A549 (cell line): ENCODE data around the gene KLHL22. TPM values are rescaled to one million over a fixed set of nuclear protein-coding genes. Genes with fewer than 3 reads are reported as not detected.

ENCODE experiments used
- ATAC-seq, 2 experiments: fragments of 200-7000 bp in 1 of 2; fragments of >200 bp in 1 of 2; cut with Nextera tagmentation in 1 of 2; cut with Tn5 transposase in 1 of 2; 3 replicates each; pipeline versions ENCODE4 v1.8.0 to v1.9.1; 2018 to 2020; ENCODE audit warnings: mild to moderate bottlenecking in 1 of 2, moderate library complexity in 1 of 2
- CTCF ChIA-PET: fragments of 300-600 bp; sonication (Branson Sonifier 250); formaldehyde crosslinking; extraction: SDS; loops from one replicate; lab custom pipeline; 2021; ENCODE audit warnings: antibody characterized with exemption, inconsistent platforms; lab: Yijun Ruan, JAX
- POLR2A ChIA-PET: fragments of 350-600 bp; formaldehyde crosslinking; extraction: SDS; loops from one replicate; lab custom pipeline; 2021; ENCODE audit warnings: antibody characterized with exemption, inconsistent platforms; lab: Yijun Ruan, JAX
- DNase-seq, 2 experiments: peaks; one replicate each; pipeline versions ENCODE4 v3.0.0 to v3.0.0-alpha.2; 2011 to 2016; ENCODE audit warnings: low read depth in 1 of 2, low spot score in 1 of 2
- FAIRE-seq: peaks from 2 replicates; lab custom pipeline; 2011; peaks lifted over from hg19 to GRCh38; lab: Jason Lieb, UNC
- H3K27ac ChIP-seq, 2 experiments: fragments of >200 bp; sonication (Bioruptor Twin); formaldehyde crosslinking; 3 replicates each; pipeline ENCODE4 v1.5.1; 2016 to 2017
- H3K4me1 ChIP-seq: fragments of >200 bp; sonication (Bioruptor Twin); formaldehyde crosslinking; 3 replicates; pipeline ENCODE4 v1.6.1; 2016
- H3K4me2 ChIP-seq: fragments of >200 bp; sonication (Bioruptor Twin); formaldehyde crosslinking; 3 replicates; pipeline ENCODE4 v1.6.1; 2016
- H3K4me3 ChIP-seq: fragments of >200 bp; sonication (Bioruptor Twin); formaldehyde crosslinking; 3 replicates; pipeline ENCODE4 v1.5.1; 2016
- H3K9me3 ChIP-seq: fragments of >200 bp; sonication (Bioruptor Twin); formaldehyde crosslinking; 3 replicates; pipeline ENCODE4 v1.6.1; 2016
- BHLHE40 ChIP-seq: IDR thresholded peaks from 2 replicates; pipeline ENCODE4 v1.6.1; 2012; ENCODE audit warnings: low read depth, low read length, inconsistent platforms
- CBX2 ChIP-seq: fragments of 200-600 bp; sonication (generic); IDR thresholded peaks from 2 replicates; pipeline ENCODE4 v1.6.1; 2016; ENCODE audit warnings: low read depth, mild to moderate bottlenecking, borderline replicate concordance
- CBX8 ChIP-seq: fragments of 200-600 bp; sonication (generic); IDR thresholded peaks from 2 replicates; pipeline ENCODE4 v1.6.1; 2016
- EHF ChIP-seq: fragments of 250-450 bp; sonication (Bioruptor Pico); IDR thresholded peaks from 2 replicates; pipeline ENCODE4 v1.5.0; 2020; ENCODE audit warnings: mild to moderate bottlenecking
- EHMT2 ChIP-seq: fragments of 200-600 bp; sonication (generic); IDR thresholded peaks from 2 replicates; pipeline ENCODE4 v1.6.1; 2016; ENCODE audit warnings: antibody characterized with exemption, low read depth, mild to moderate bottlenecking, moderate library complexity
- ESRRA ChIP-seq: fragments of 150-350 bp; IDR thresholded peaks from 2 replicates; pipeline ENCODE4 v1.6.1; 2014; ENCODE audit warnings: mild to moderate bottlenecking, low read length, borderline replicate concordance
- FOSB ChIP-seq: fragments of 250-450 bp; sonication (Bioruptor Pico); IDR thresholded peaks from 2 replicates; pipeline ENCODE4 v1.5.0; 2020; ENCODE audit warnings: mild to moderate bottlenecking, moderate library complexity
- GATA3 ChIP-seq: IDR thresholded peaks from 2 replicates; pipeline ENCODE4 v1.6.1; 2012; ENCODE audit warnings: borderline replicate concordance
- HDAC2 ChIP-seq: fragments of 200-600 bp; sonication (generic); IDR thresholded peaks from 2 replicates; pipeline ENCODE4 v1.6.1; 2016
- HOXA7 ChIP-seq: fragments of 250-450 bp; sonication (Bioruptor Pico); IDR thresholded peaks from 2 replicates; pipeline ENCODE4 v1.5.0; 2020; ENCODE audit warnings: mild to moderate bottlenecking, moderate library complexity
- HOXB13 ChIP-seq: fragments of 250-450 bp; sonication (Bioruptor Pico); IDR thresholded peaks from 2 replicates; pipeline ENCODE4 v1.5.0; 2020; ENCODE audit warnings: low read depth, mild to moderate bottlenecking, moderate library complexity
- HOXB5 ChIP-seq: fragments of 250-450 bp; sonication (Bioruptor Pico); IDR thresholded peaks from 2 replicates; pipeline ENCODE4 v1.5.0; 2020; ENCODE audit warnings: mild to moderate bottlenecking, moderate library complexity
- JUN ChIP-seq, 2 experiments: fragments of >200 bp; sonication (Bioruptor Twin); formaldehyde crosslinking; IDR thresholded peaks; 2 replicates in 1 of 2; 3 replicates in 1 of 2; pipeline ENCODE4 v1.6.1; 2016 to 2017
- JUNB ChIP-seq: fragments of >200 bp; sonication (Bioruptor Twin); formaldehyde crosslinking; IDR thresholded peaks from 2 replicates; pipeline ENCODE4 v1.6.1; 2016
- KDM5A ChIP-seq: fragments of 200-600 bp; sonication (generic); IDR thresholded peaks from 2 replicates; pipeline ENCODE4 v1.6.1; 2016; ENCODE audit warnings: antibody characterized with exemption, mild to moderate bottlenecking
- MAFK ChIP-seq: fragments of 450-650 bp; IDR thresholded peaks from 2 replicates; pipeline ENCODE4 v1.6.1; 2014; ENCODE audit not compliant: partially characterized antibody
- MAZ ChIP-seq: fragments of 150-350 bp; IDR thresholded peaks from 2 replicates; pipeline ENCODE4 v1.6.1; 2014; ENCODE audit warnings: antibody characterized with exemption, low read depth, low read length, borderline replicate concordance
- MYC ChIP-seq: IDR thresholded peaks from 2 replicates; pipeline ENCODE4 v1.6.1; 2012; ENCODE audit warnings: mild to moderate bottlenecking, inconsistent platforms, low read length, improper control_type of control experiment, borderline replicate concordance
- NFE2L2 ChIP-seq: fragments of 150-350 bp; conservative IDR thresholded peaks from 2 replicates; pipeline ENCODE4 v1.6.1; 2014; ENCODE audit warnings: low read length
- RAD21 ChIP-seq, 2 experiments: fragments of >200 bp in 1 of 2; sonication (Bioruptor Twin) in 1 of 2; formaldehyde crosslinking in 1 of 2; IDR thresholded peaks in 1 of 2; conservative IDR thresholded peaks in 1 of 2; 2 replicates in 1 of 2; 3 replicates in 1 of 2; pipeline ENCODE4 v1.6.1; 2012 to 2018; ENCODE audit warnings: inconsistent platforms in 1 of 2
- RCOR1 ChIP-seq: fragments of 150-350 bp; IDR thresholded peaks from 2 replicates; pipeline ENCODE4 v1.6.1; 2014; ENCODE audit warnings: antibody characterized with exemption, low read length, low read depth
- RFX5 ChIP-seq: fragments of 450-650 bp; IDR thresholded peaks from 2 replicates; pipeline ENCODE4 v1.7.1; 2014; ENCODE audit warnings: antibody characterized with exemption, mild to moderate bottlenecking, moderate library complexity
- RNF2 ChIP-seq: fragments of 200-600 bp; sonication (generic); IDR thresholded peaks from 2 replicates; pipeline ENCODE4 v1.6.1; 2016; ENCODE audit warnings: low read depth, mild to moderate bottlenecking, antibody characterized with exemption, moderate library complexity, borderline replicate concordance
- TFCP2L1 ChIP-seq: fragments of 250-450 bp; sonication (Bioruptor Pico); IDR thresholded peaks from 2 replicates; pipeline ENCODE4 v1.5.0; 2021; ENCODE audit warnings: mild to moderate bottlenecking
- ZNF302 ChIP-seq: fragments of 250-450 bp; sonication (Bioruptor Pico); IDR thresholded peaks from 2 replicates; pipeline ENCODE4 v1.9.0; 2021; ENCODE audit warnings: inconsistent platforms, mild to moderate bottlenecking, moderate library complexity
- ZSCAN20 ChIP-seq: fragments of 250-450 bp; sonication (Bioruptor Pico); IDR thresholded peaks from 2 replicates; pipeline ENCODE4 v1.8.0; 2022; ENCODE audit warnings: mild to moderate bottlenecking, moderate library complexity
- WGBS: methylation state at CpG from one replicate; pipeline ENCODE4 v1.1.6; 2017; ENCODE audit errors: missing lambda C conversion rate; 5-methylcytosine and 5-hydroxymethylcytosine counted together
- polyA plus RNA-seq, 4 experiments: library from polyadenylated mRNA; depleted of rRNA in 3 of 4; stranded (reverse); fragments of >200 nt; fragmentation: RNase III in 1 of 4; extraction: RNeasy Plus Mini Kit Qiagen cat#74134 plus additional on column Dnase treatment in 1 of 4; gene quantifications; 2 replicates in 3 of 4; 3 replicates in 1 of 4; pipeline ENCODE4 v1.2.3, GENCODE V29; 2011 to 2017
- TF ChIP-seq, protein P1 (sequence below): fragments of >200 bp; sonication (Bioruptor Twin); formaldehyde crosslinking; IDR thresholded peaks from 3 replicates; pipeline ENCODE4 v1.5.1; 2016
- TF ChIP-seq, protein P2 (sequence below): fragments of 150-350 bp; IDR thresholded peaks from 2 replicates; pipeline ENCODE4 v1.6.1; 2014; ENCODE audit warnings: low read depth, mild to moderate bottlenecking, low read length
- TF ChIP-seq, protein P3 (sequence below): IDR thresholded peaks from 2 replicates; pipeline ENCODE4 v1.6.1; 2012

Gene KLHL22
- polyA plus RNA-seq, 2 of the 4 experiments (the other 2 are of a cell fraction) = 11.7 TPM

GRCh38 chr22:20438427-20438677 is 57.2 kb downstream of the KLHL22 start:
- H3K9me3 ChIP-seq = no peaks in the 10 kb centered on the region
- DNase-seq (no peak), ATAC-seq (no peak), FAIRE-seq (no peak)
- POLR2A ChIA-PET = no interaction called here
- no peak overlapping the region for H3K4me2 ChIP-seq
- TF ChIP-seq RNF2 (no peak), BHLHE40 (no peak), GATA3 (no peak), JUN (IDR thresholded peaks at IDR 0.05) (no peak), ZSCAN20 (CRISPR knock-in tag) (no peak), HOXB13 (CRISPR knock-in tag) (no peak), EHMT2 (no peak)
- WGBS = 86% methylated on average over 5 of the region's 6 CpGs
- H3K4me1 ChIP-seq = no peaks in the 10 kb centered on the region
- CTCF ChIA-PET = no interaction called here
- H3K4me3 ChIP-seq = no peak overlapping the region
- H3K27ac ChIP-seq = no peak overlapping the region

GRCh38 chr22:20437613-20438426 is 57.8 kb downstream of the KLHL22 start, which contains the start of gene SCARF2:
Gene SCARF2, minus strand, starts transcription at chr22:20437825. Its CDS starts 71 bp downstream, at chr22:20437754.
- FAIRE-seq (no peak), ATAC-seq (no peak), DNase-seq (no peak)
- no peak for TF ChIP-seq KDM5A
- TF ChIP-seq RAD21 (conservative IDR thresholded peaks at IDR 0.05 in 1 of 2, IDR thresholded peaks at IDR 0.05 in 1 of 2) = no peak
- TF ChIP-seq MAZ = no peak
- no peak for TF ChIP-seq CBX8
- no peak for TF ChIP-seq ZNF302 (CRISPR knock-in tag)
- no peak for TF ChIP-seq HOXB5
- no peak for TF ChIP-seq GATA3
- TF ChIP-seq, protein P1, sequence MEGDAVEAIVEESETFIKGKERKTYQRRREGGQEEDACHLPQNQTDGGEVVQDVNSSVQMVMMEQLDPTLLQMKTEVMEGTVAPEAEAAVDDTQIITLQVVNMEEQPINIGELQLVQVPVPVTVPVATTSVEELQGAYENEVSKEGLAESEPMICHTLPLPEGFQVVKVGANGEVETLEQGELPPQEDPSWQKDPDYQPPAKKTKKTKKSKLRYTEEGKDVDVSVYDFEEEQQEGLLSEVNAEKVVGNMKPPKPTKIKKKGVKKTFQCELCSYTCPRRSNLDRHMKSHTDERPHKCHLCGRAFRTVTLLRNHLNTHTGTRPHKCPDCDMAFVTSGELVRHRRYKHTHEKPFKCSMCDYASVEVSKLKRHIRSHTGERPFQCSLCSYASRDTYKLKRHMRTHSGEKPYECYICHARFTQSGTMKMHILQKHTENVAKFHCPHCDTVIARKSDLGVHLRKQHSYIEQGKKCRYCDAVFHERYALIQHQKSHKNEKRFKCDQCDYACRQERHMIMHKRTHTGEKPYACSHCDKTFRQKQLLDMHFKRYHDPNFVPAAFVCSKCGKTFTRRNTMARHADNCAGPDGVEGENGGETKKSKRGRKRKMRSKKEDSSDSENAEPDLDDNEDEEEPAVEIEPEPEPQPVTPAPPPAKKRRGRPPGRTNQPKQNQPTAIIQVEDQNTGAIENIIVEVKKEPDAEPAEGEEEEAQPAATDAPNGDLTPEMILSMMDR = no peak
- no peak for TF ChIP-seq HDAC2
- TF ChIP-seq RFX5 = no peak
- no peak for TF ChIP-seq ESRRA
- TF ChIP-seq HOXA7 (CRISPR knock-in tag) = no peak
- TF ChIP-seq, protein P2, sequence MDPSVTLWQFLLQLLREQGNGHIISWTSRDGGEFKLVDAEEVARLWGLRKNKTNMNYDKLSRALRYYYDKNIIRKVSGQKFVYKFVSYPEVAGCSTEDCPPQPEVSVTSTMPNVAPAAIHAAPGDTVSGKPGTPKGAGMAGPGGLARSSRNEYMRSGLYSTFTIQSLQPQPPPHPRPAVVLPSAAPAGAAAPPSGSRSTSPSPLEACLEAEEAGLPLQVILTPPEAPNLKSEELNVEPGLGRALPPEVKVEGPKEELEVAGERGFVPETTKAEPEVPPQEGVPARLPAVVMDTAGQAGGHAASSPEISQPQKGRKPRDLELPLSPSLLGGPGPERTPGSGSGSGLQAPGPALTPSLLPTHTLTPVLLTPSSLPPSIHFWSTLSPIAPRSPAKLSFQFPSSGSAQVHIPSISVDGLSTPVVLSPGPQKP = no peak
- Histone ChIP-seq H3K4me3 (peak within 1 kb of the TSS; percentile 44), H3K4me2 (peak within 1 kb of the TSS; percentile 60), H3K9me3 (no peaks in the 10 kb centered on the region), H3K27ac (peak within 1 kb of the TSS; percentile 44 to 82; a peak in 3 of 6 replicates), H3K4me1 (no peaks in the 10 kb centered on the region)
- ChIA-PET POLR2A (no interaction called here), CTCF (no interaction called here)
- whole genome bisulfite sequencing = 89% methylated on average over 20 of the region's 95 CpGs

GRCh38 chr22:20436768-20437612 is 58.6 kb downstream of the KLHL22 start:
- ChIA-PET POLR2A (no interaction called here), CTCF (no interaction called here)
- Histone ChIP-seq H3K4me1 (no peaks in the 10 kb centered on the region), H3K27ac (peak overlapping the region; percentile 44 to 82; a peak in 3 of 6 replicates), H3K4me2 (peak overlapping the region; percentile 60), H3K4me3 (peak overlapping the region; percentile 44), H3K9me3 (no peaks in the 10 kb centered on the region)
- TF ChIP-seq RCOR1 (no peak), ZSCAN20 (CRISPR knock-in tag) (no peak), HDAC2 (no peak), EHF (CRISPR knock-in tag) (no peak), TFCP2L1 (no peak), FOSB (CRISPR knock-in tag) (no peak), HOXA7 (CRISPR knock-in tag) (no peak), EHMT2 (no peak), JUNB (no peak), MAFK (no peak), CBX2 (no peak), NFE2L2 (no peak), MYC (no peak)
- TF ChIP-seq, protein P3, sequence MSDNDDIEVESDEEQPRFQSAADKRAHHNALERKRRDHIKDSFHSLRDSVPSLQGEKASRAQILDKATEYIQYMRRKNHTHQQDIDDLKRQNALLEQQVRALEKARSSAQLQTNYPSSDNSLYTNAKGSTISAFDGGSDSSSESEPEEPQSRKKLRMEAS = no peak
- FAIRE-seq = no peak
- no peak for ATAC-seq
- DNase-seq = no peak
- 90% methylated on average over 39 of the region's 61 CpGs for WGBS
